Caco-2 (cell line): ENCODE results near the gene FUZ. TPM values are rescaled to one million over a fixed set of nuclear protein-coding genes. Genes with fewer than 3 reads are reported as not detected.

Experiments used
- BruUV-seq: library from RNA; stranded (reverse); fragments of 400-500 nt; replicated peaks from 2 replicates; lab custom pipeline; 2021; lab: Mats Ljungman, UMichigan
- CTCF ChIA-PET: fragments of 300-600 bp; sonication (Branson Sonifier 250); formaldehyde crosslinking; loops from one replicate; lab custom pipeline; 2022; ENCODE audit warnings: antibody characterized with exemption; lab: Charles Lee
- POLR2A ChIA-PET: fragments of 300-600 bp; sonication (Branson Sonifier 250); formaldehyde crosslinking; loops from one replicate; lab custom pipeline; 2022; ENCODE audit warnings: antibody characterized with exemption; lab: Charles Lee
- DNase-seq, 2 experiments: peaks; one replicate each; pipeline versions ENCODE4 v3.0.0 to v3.0.0-alpha.2; 2020 to 2022
- H3K27me3 ChIP-seq: replicated peaks from 2 replicates; pipeline ENCODE4 v1.6.0; 2011; ENCODE audit warnings: low read length; ENCODE audit not compliant: control insufficient read depth, insufficient read depth
- H3K36me3 ChIP-seq: 2 replicates; pipeline ENCODE4 v1.5.1; 2011; ENCODE audit warnings: low read length; ENCODE audit not compliant: control insufficient read depth, insufficient read depth
- H3K4me1 ChIP-seq: fragments of 250-450 bp; sonication (Bioruptor Pico); 2 replicates; pipeline ENCODE4 v1.5.1; 2020; ENCODE audit warnings: mild to moderate bottlenecking
- H3K4me3 ChIP-seq: 2 replicates; pipeline ENCODE4 v1.5.1; 2011; ENCODE audit warnings: low read depth, mild to moderate bottlenecking, control low read depth, low read length
- H3K9me3 ChIP-seq: fragments of 250-450 bp; sonication (Bioruptor Pico); 2 replicates; pipeline ENCODE4 v1.5.1; 2020; ENCODE audit warnings: mild to moderate bottlenecking, moderate library complexity
- H3K27ac Mint-ChIP-seq: one replicate; pipeline ENCODE4 v1.8.0; 2022; ENCODE audit warnings: mixed read lengths; ENCODE audit not compliant: unreplicated experiment
- H3K27me3 Mint-ChIP-seq: one replicate; pipeline ENCODE4 v1.8.0; 2022; ENCODE audit warnings: mixed read lengths; ENCODE audit not compliant: insufficient read depth, unreplicated experiment
- H3K36me3 Mint-ChIP-seq: one replicate; pipeline ENCODE4 v1.8.0; 2022; ENCODE audit warnings: mild to moderate bottlenecking, mixed read lengths; ENCODE audit not compliant: insufficient read depth, unreplicated experiment
- H3K4me1 Mint-ChIP-seq: one replicate; pipeline ENCODE4 v1.8.0; 2022; ENCODE audit warnings: low read depth, mixed read lengths; ENCODE audit not compliant: unreplicated experiment
- H3K4me3 Mint-ChIP-seq: one replicate; pipeline ENCODE4 v1.8.0; 2022; ENCODE audit warnings: mild to moderate bottlenecking, moderate library complexity, mixed read lengths; ENCODE audit not compliant: unreplicated experiment
- H3K9me3 Mint-ChIP-seq: one replicate; pipeline ENCODE4 v1.8.0; 2022; ENCODE audit warnings: mixed read lengths; ENCODE audit not compliant: unreplicated experiment
- intact Hi-C: fragments of 100-400 bp; cut with micrococcal nuclease; formaldehyde crosslinking; loops from one replicate; pipeline ENCODE4 v1.10.0; 2022; ENCODE audit not compliant: unreplicated experiment
- total RNA-seq: library from RNA; stranded (reverse); gene quantifications from 2 replicates; pipeline ENCODE4 v1.2.3, GENCODE V29; 2022
- TF ChIP-seq, protein P1 (sequence below), 2 experiments: fragments of 200-600 bp in 1 of 2; IDR thresholded peaks; 1 replicate in 1 of 2; 2 replicates in 1 of 2; pipeline versions ENCODE4 v1.5.1 to v1.8.0; 2011 to 2022; ENCODE audit warnings: antibody characterized with exemption in 1 of 2, control low read depth in 1 of 2, inconsistent platforms in 1 of 2, low read depth in 1 of 2, low read length in 1 of 2, mild to moderate bottlenecking in 1 of 2, moderate library complexity in 1 of 2; ENCODE audit not compliant: insufficient read depth in 1 of 2, severe bottlenecking in 1 of 2, unreplicated experiment in 1 of 2

Gene FUZ
- total RNA-seq, 1 experiment from 2014 or later: 0.75 TPM

DNA sequence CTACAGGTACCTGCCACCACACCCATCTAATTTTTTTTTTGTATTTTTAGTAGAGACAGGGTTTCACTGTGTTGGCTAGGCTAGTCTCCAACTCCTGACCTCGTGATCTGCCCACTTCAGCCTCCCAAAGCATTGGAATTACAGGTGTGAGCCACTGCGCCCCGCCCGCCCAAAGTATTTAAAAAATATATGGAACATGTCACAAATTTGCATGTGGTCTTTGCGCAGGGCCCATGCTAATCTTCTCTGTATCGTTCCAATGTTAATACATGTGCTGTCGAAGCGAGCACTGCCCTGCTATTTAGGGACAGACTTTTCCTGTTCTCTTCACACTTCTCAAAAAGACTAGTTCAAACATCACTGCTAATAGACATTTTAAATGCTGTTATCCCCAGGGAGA is 48.8 kb downstream of the FUZ start:
- intact Hi-C loops: no loop called here
- no peaks in the 10 kb centered on the region for H3K27me3 ChIP-seq
- POLR2A ChIA-PET: no interaction called here

DNA sequence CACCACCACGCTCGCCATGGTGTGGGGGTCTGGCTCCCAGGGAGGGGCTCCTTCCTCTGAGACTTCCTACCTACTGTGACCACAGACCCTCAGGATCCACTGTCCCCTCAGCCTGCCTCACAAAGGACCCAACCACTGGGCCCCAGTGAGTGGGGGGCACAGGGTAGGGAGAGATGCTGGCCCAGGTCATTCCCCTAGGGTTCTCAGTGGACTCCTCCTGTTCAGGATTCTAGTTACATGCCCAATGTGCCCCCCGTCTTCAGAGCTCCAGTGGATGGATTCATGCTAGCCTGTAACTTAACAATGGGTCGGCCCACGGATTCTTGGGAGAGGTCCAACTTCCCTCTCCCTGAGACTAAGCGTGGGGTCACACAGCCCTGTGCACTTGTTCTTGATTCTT is 49.9 kb downstream of the FUZ start, which contains the start of gene TSKS:
TSKS (minus strand) TSS at position 77 of the 400 bp plus-strand sequence; CDS start at position 18, 59 bp downstream.
- Histone ChIP-seq H3K36me3 (no peaks in the 10 kb centered on the region), H3K9me3 (no peaks in the 10 kb centered on the region), H3K27me3 (no peaks in the 10 kb centered on the region), H3K4me1 (peaks cover 17% of the 10 kb centered on the region), H3K4me3 (no peak within 1 kb of the TSS)
- peaks cover 23% of the 10 kb centered on the region for H3K4me1 Mint-ChIP-seq
- H3K4me3 Mint-ChIP-seq: no peak within 1 kb of the TSS
- intact Hi-C loops: no loop called here
- H3K9me3 Mint-ChIP-seq: no peaks in the 10 kb centered on the region
- no peaks in the 10 kb centered on the region for H3K27me3 Mint-ChIP-seq
- peak within 1 kb of the TSS; percentile 62 for H3K27ac Mint-ChIP-seq
- no peak for DNase-seq
- peaks cover 36% of the 10 kb centered on the region for H3K36me3 Mint-ChIP-seq
- BruUV-seq: no TSS peak
- ChIA-PET CTCF (no interaction called here), POLR2A (no interaction called here)
- TF ChIP-seq, protein P1, sequence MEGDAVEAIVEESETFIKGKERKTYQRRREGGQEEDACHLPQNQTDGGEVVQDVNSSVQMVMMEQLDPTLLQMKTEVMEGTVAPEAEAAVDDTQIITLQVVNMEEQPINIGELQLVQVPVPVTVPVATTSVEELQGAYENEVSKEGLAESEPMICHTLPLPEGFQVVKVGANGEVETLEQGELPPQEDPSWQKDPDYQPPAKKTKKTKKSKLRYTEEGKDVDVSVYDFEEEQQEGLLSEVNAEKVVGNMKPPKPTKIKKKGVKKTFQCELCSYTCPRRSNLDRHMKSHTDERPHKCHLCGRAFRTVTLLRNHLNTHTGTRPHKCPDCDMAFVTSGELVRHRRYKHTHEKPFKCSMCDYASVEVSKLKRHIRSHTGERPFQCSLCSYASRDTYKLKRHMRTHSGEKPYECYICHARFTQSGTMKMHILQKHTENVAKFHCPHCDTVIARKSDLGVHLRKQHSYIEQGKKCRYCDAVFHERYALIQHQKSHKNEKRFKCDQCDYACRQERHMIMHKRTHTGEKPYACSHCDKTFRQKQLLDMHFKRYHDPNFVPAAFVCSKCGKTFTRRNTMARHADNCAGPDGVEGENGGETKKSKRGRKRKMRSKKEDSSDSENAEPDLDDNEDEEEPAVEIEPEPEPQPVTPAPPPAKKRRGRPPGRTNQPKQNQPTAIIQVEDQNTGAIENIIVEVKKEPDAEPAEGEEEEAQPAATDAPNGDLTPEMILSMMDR (IDR thresholded peaks at IDR 0.05; ENCODE audit: insufficient read depth in 1 of 2, low read depth in 1 of 2, low read length in 1 of 2, severe bottlenecking in 1 of 2, unreplicated experiment in 1 of 2): no peak

More for the DNA sequence above, 48.8 kb downstream of the FUZ start:
- Mint-ChIP-seq H3K27ac (peak overlapping the region; percentile 78), H3K9me3 (no peaks in the 10 kb centered on the region), H3K27me3 (no peaks in the 10 kb centered on the region), H3K4me3 (no peak overlapping the region), H3K4me1 (peaks cover 27% of the 10 kb centered on the region), H3K36me3 (peaks cover 36% of the 10 kb centered on the region)
- DNase-seq: no peak
- no peaks in the 10 kb centered on the region for H3K36me3 ChIP-seq
- H3K4me3 ChIP-seq: no peak overlapping the region
- no peaks in the 10 kb centered on the region for H3K9me3 ChIP-seq
- H3K4me1 ChIP-seq: peaks cover 17% of the 10 kb centered on the region
- CTCF ChIA-PET: interaction anchor here (0.6 to 0.7 kb wide), 3 partner anchors 44 to 653 kb away, joined by 3 read pairs; no protein-coding TSS in a partner anchor
- no TSS peak for BruUV-seq
- TF ChIP-seq, protein P1 (IDR thresholded peaks at IDR 0.05; ENCODE audit: insufficient read depth in 1 of 2, low read depth in 1 of 2, low read length in 1 of 2, severe bottlenecking in 1 of 2, unreplicated experiment in 1 of 2): no peak

DNA sequence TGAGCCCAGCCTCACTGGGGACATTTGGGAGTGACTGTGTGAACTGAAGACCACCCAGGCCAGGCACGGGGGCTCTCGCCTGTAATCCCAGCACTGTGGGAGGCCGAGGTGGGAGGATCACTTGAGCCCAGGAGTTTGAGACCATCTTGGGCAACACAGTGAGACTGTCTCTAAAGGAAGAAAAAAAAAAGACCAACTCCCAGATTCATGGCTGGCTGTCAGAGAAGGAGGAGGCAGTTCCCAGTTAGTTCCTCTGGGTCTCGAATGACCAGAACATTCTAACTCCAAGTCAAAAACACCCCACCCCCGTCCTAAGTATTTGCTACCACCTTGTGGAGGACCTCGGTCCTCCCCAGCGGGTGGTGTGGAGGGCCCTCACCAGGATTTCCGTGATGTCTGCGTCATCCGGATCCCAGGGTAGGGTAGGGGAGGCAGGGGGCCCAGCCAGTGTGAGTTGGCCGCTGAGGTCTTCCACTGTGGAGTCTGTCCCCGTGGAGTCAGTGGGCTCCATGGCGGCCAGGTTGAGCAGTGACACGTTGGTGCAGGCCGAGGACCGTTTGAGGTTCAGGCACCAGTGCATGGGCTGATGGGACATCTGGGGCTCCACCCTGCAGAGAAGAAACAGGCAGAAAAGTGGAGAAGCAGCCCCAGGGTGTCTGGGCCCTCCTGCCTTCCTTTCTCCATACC is 51.3 kb downstream of the FUZ start:
- Mint-ChIP-seq H3K9me3 (no peaks in the 10 kb centered on the region), H3K27me3 (no peaks in the 10 kb centered on the region), H3K36me3 (peaks cover 23% of the 10 kb centered on the region), H3K4me1 (peaks cover 12% of the 10 kb centered on the region), H3K4me3 (no peak overlapping the region), H3K27ac (peak overlapping the region; percentile 51)
- intact Hi-C loops: no loop called here
- H3K36me3 ChIP-seq: no peaks in the 10 kb centered on the region
- peaks cover 12% of the 10 kb centered on the region for H3K4me1 ChIP-seq
- ChIA-PET POLR2A (no interaction called here), CTCF (no interaction called here)
- no peak overlapping the region for H3K4me3 ChIP-seq
- BruUV-seq: no TSS peak
- H3K27me3 ChIP-seq: no peaks in the 10 kb centered on the region
- DNase-seq: peak in 1 of 2 experiments; percentile 65
- H3K9me3 ChIP-seq: no peaks in the 10 kb centered on the region
- TF ChIP-seq, protein P1 (IDR thresholded peaks at IDR 0.05; ENCODE audit: insufficient read depth in 1 of 2, low read depth in 1 of 2, low read length in 1 of 2, severe bottlenecking in 1 of 2, unreplicated experiment in 1 of 2): peak in 1 of 2 experiments; percentile 20
